Neuronal stem cell (in vitro differentiated cells): Measurements from ENCODE around the gene MTFP1. TPM values are rescaled to one million over a fixed set of nuclear protein-coding genes. Genes with fewer than 3 reads are reported as not detected.

Experiments used
- DNase-seq: peaks from one replicate; pipeline ENCODE4 v3.0.0-alpha.2; 2013; ENCODE audit warnings: low spot score
- H2AFZ ChIP-seq: one replicate; pipeline ENCODE4 v1.6.1; 2013; ENCODE audit warnings: mild to moderate bottlenecking, low read length, inconsistent platforms
- H2AK5ac ChIP-seq: 2 replicates; pipeline ENCODE4 v1.6.1; 2013; ENCODE audit warnings: low read depth, mild to moderate bottlenecking, inconsistent platforms, low read length, moderate library complexity, mixed read lengths
- H2BK120ac ChIP-seq: 2 replicates; pipeline ENCODE4 v1.6.1; 2013; ENCODE audit warnings: low read depth, mild to moderate bottlenecking, inconsistent platforms, low read length, moderate library complexity, mixed read lengths
- H2BK12ac ChIP-seq: one replicate; pipeline ENCODE4 v1.6.1; 2013; ENCODE audit warnings: low read length, inconsistent platforms
- H2BK15ac ChIP-seq: 2 replicates; pipeline ENCODE4 v1.6.1; 2013; ENCODE audit warnings: mild to moderate bottlenecking, low read length, inconsistent platforms, mixed read lengths
- H2BK5ac ChIP-seq: one replicate; pipeline ENCODE4 v1.6.1; 2013; ENCODE audit warnings: inconsistent platforms, mild to moderate bottlenecking, low read length, moderate library complexity
- H3K14ac ChIP-seq: one replicate; pipeline ENCODE4 v1.6.1; 2013; ENCODE audit warnings: low read length, inconsistent platforms
- H3K18ac ChIP-seq: 2 replicates; pipeline ENCODE4 v1.6.1; 2013; ENCODE audit warnings: low read length, inconsistent platforms
- H3K23ac ChIP-seq: 2 replicates; pipeline ENCODE4 v1.6.1; 2013; ENCODE audit warnings: low read depth, mild to moderate bottlenecking, mixed read lengths, low read length, inconsistent platforms; ENCODE audit not compliant: poor library complexity
- H3K27ac ChIP-seq: replicated peaks from 3 replicates; pipeline ENCODE4 v1.5.1; 2013; ENCODE audit warnings: low read length, inconsistent platforms
- H3K27me3 ChIP-seq, 3 experiments: 2 replicates each; pipeline ENCODE4 v1.6.1; 2013; ENCODE audit warnings: low read length in 3 of 3, mild to moderate bottlenecking in 2 of 3, inconsistent platforms in 1 of 3, low read depth in 1 of 3, mixed read lengths in 1 of 3, moderate library complexity in 1 of 3; ENCODE audit not compliant: control insufficient read depth in 3 of 3, insufficient read depth in 3 of 3
- H3K36me3 ChIP-seq, 2 donors: replicated peaks in 1 of 2; 2 replicates each; pipeline ENCODE4 v1.6.1; 2013; ENCODE audit warnings: low read length in 2 of 2; ENCODE audit not compliant: control insufficient read depth in 2 of 2, insufficient read depth in 2 of 2
- H3K4ac ChIP-seq: 2 replicates; pipeline ENCODE4 v1.6.1; 2013; ENCODE audit warnings: inconsistent platforms, mild to moderate bottlenecking, low read length, moderate library complexity
- H3K4me1 ChIP-seq, 2 donors: 1 replicate in 1 of 2; 2 replicates in 1 of 2; pipeline ENCODE4 v1.6.1; 2013; ENCODE audit warnings: low read length in 2 of 2, low read depth in 1 of 2; ENCODE audit not compliant: control insufficient read depth in 2 of 2, insufficient read depth in 1 of 2
- H3K4me2 ChIP-seq: one replicate; pipeline ENCODE4 v1.6.1; 2013; ENCODE audit warnings: mild to moderate bottlenecking, low read length, inconsistent platforms; ENCODE audit not compliant: insufficient read depth, poor library complexity, severe bottlenecking
- H3K4me3 ChIP-seq, 2 donors: 2 replicates each; pipeline ENCODE4 v1.5.1; 2013; ENCODE audit warnings: low read length in 2 of 2, mild to moderate bottlenecking in 2 of 2, inconsistent platforms in 1 of 2, moderate library complexity in 1 of 2
- H3K79me1 ChIP-seq: one replicate; pipeline ENCODE4 v1.6.1; 2013; ENCODE audit warnings: low read depth, mild to moderate bottlenecking, inconsistent platforms, low read length, moderate library complexity
- H3K9ac ChIP-seq: one replicate; pipeline ENCODE4 v1.6.1; 2013; ENCODE audit warnings: mild to moderate bottlenecking, low read depth, low read length, inconsistent platforms; ENCODE audit not compliant: poor library complexity
- H3K9me3 ChIP-seq, 2 donors: replicated peaks in 1 of 2; 2 replicates each; pipeline versions ENCODE3 to v1.6.1; 2013; ENCODE audit warnings: low read length in 2 of 2, mild to moderate bottlenecking in 2 of 2, inconsistent platforms in 1 of 2, low read depth in 1 of 2, mixed read lengths in 1 of 2, moderate library complexity in 1 of 2; ENCODE audit not compliant: control insufficient read depth in 2 of 2, insufficient read depth in 1 of 2
- H4K8ac ChIP-seq: one replicate; pipeline ENCODE4 v1.6.1; 2013; ENCODE audit warnings: low read depth, mild to moderate bottlenecking, inconsistent platforms, low read length, moderate library complexity
- H4K91ac ChIP-seq: one replicate; pipeline ENCODE4 v1.6.1; 2013; ENCODE audit warnings: low read length, low read depth, mild to moderate bottlenecking, inconsistent platforms; ENCODE audit not compliant: poor library complexity
- WGBS, 2 donors: extraction: QIAGEN DNeasy Blood & Tissue Kit; methylation state at CpG; one replicate each; pipeline ENCODE4 v1.1.7; 2013; ENCODE audit warnings: missing lambda C conversion rate in 2 of 2, mixed read lengths in 1 of 2; ENCODE audit not compliant: insufficient read length in 2 of 2, insufficient replicate concordance in 1 of 2; ENCODE audit errors: extremely low coverage in 2 of 2; 5-methylcytosine and 5-hydroxymethylcytosine counted together
- polyA plus RNA-seq, 2 experiments: library from polyadenylated mRNA; stranded (reverse); fragments of 200-250 nt; gene quantifications; one replicate each; pipeline ENCODE4 v1.2.3, GENCODE V29; 2013

MTFP1 gene, protein sequence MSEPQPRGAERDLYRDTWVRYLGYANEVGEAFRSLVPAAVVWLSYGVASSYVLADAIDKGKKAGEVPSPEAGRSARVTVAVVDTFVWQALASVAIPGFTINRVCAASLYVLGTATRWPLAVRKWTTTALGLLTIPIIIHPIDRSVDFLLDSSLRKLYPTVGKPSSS
- polyA plus RNA-seq (2013, experiment 1 of 2): 14.0 TPM
- polyA plus RNA-seq (2013, experiment 2 of 2): 14.3 TPM

DNA sequence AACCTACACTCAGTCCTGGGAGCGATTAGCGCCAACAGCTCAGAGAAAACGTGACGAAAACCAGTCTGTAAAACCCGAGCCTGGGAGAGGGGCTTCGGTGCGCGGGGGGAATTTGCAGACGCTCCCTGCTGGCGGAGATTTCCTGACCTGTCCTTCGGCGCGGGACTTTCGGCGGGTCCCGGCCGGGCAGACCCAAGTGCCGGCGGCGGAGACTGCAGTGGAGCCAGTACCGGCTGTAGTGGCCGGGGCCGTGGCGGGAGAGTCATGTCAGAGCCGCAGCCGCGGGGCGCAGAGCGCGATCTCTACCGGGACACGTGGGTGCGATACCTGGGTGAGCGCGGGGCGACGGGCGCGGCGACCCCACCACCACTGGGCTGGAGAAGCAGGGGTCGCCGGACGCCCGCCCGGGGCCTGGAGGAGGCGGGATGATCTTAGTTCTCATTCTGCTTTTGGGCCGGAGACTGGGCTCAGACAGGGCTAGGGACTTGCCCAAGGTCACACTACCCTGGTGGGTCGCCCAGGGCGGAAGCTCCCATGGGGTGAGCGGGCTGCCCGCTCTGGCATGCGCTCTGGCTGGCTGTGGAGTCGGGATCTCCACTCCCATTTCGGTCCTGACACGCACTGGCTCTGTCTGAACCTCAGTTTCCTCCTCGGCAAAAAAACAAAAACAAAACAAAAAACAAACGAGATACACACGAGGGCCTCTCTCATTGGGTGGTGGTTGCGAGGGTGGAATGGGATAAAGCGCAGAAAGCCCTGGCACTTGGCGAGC is at the start of gene MTFP1:
MTFP1 (plus strand) TSS at position 153 of the 772 bp plus-strand sequence; CDS start at position 265, 112 bp downstream.
- Histone ChIP-seq H2BK120ac (no peak within 1 kb of the TSS), H2AFZ (peak within 1 kb of the TSS; percentile 85), H3K27ac (no peak within 1 kb of the TSS), H2AK5ac (peak within 1 kb of the TSS; percentile 26), H4K91ac (no peak within 1 kb of the TSS), H3K4ac (no peak within 1 kb of the TSS), H3K79me1 (peaks cover 2% of the 10 kb centered on the region), H3K9ac (peak within 1 kb of the TSS; percentile 96), H3K36me3 (peaks cover 1 to 17% of the 10 kb centered on the region in 2 donors), H2BK5ac (no peak within 1 kb of the TSS), H3K4me3 (peak within 1 kb of the TSS; percentile 84 to 90), H3K9me3 (no peaks in the 10 kb centered on the region), H3K18ac (peak within 1 kb of the TSS; percentile 81), H3K23ac (no peak within 1 kb of the TSS), H3K4me2 (peak within 1 kb of the TSS; percentile 73), H2BK12ac (no peak within 1 kb of the TSS), H3K4me1 (peaks cover 21 to 34% of the 10 kb centered on the region in 2 donors), H3K27me3 (no peaks in the 10 kb centered on the region), H3K14ac (no peak within 1 kb of the TSS), H4K8ac (no peak within 1 kb of the TSS), H2BK15ac (peak within 1 kb of the TSS; percentile 41)
- no CpG with 5 or more reads among the region's 61 CpGs for WGBS, 2 donors
- peak; percentile 66 for DNase-seq

DNA sequence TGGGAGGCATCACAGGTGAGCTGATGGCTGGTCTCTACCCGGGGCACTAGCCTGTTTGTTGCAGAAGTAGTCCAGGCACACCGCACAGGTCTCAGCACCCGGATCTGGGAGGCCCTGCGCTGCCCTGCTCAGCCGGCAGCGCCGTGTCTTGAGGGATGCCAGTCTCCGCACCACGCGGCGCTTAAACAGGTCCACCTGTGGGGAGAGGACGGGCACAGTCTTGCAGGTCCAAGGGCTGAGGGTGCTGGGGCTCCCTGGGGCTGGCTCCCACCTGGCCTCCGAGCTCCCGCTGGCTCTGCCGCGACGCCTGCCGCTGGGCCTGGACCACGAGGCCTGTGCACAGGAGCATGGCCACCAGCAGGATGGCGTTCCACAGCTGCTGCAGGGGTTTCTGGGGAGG is 45.6 kb upstream of the MTFP1 start:
- H4K91ac ChIP-seq: no peak overlapping the region
- H3K27me3 ChIP-seq: no peaks in the 10 kb centered on the region

DNA sequence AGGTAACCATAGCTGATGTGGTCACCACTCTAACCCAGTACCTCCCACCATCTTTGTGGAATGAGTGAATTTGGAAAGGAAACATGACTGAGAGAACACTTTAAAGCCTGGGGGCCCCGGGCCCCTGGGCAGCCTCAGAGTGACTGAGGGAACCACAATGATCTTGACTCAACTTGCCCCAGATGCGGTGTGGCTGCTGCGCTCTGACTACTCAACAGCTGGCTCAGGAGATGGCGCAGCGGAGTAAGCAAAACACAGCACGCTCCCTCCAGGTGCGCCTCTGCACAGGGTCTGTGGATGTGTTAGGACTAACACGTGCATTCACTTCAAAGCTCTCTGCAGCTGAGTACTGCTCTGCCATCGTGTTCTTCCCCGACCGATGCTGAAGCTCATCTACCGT is 44.3 kb upstream of the MTFP1 start:
- Histone ChIP-seq H4K8ac (no peak overlapping the region), H3K9me3 (peaks cover 0 to 3% of the 10 kb centered on the region in 2 donors), H3K4me3 (no peak overlapping the region), H3K4me1 (no peaks in the 10 kb centered on the region), H3K23ac (no peak overlapping the region), H4K91ac (no peak overlapping the region), H3K9ac (no peak overlapping the region), H2BK120ac (no peak overlapping the region), H3K18ac (no peak overlapping the region), H3K4me2 (no peak overlapping the region), H2BK12ac (no peak overlapping the region), H2AK5ac (no peak overlapping the region), H3K36me3 (peaks cover 24 to 60% of the 10 kb centered on the region in 2 donors), H3K27me3 (no peaks in the 10 kb centered on the region), H2BK15ac (no peak overlapping the region), H2AFZ (no peak overlapping the region), H3K14ac (no peak overlapping the region), H3K27ac (no peak overlapping the region), H2BK5ac (no peak overlapping the region), H3K4ac (no peak overlapping the region), H3K79me1 (no peaks in the 10 kb centered on the region)
- no CpG with 5 or more reads among the region's 12 CpGs for WGBS, 2 donors
- no peak for DNase-seq

More for the DNA sequence above, 45.6 kb upstream of the MTFP1 start:
- no peak for DNase-seq
- no peak overlapping the region for H2BK120ac ChIP-seq
- H3K4me2 ChIP-seq: no peak overlapping the region
- H3K14ac ChIP-seq: no peak overlapping the region
- no peak overlapping the region for H3K27ac ChIP-seq
- no peak overlapping the region for H3K23ac ChIP-seq
- no peak overlapping the region for H2AK5ac ChIP-seq
- H3K4ac ChIP-seq: no peak overlapping the region
- no peaks in the 10 kb centered on the region for H3K4me1 ChIP-seq
- no peak overlapping the region for H4K8ac ChIP-seq
- H3K9ac ChIP-seq: no peak overlapping the region
- H3K4me3 ChIP-seq: no peak overlapping the region
- H2BK12ac ChIP-seq: no peak overlapping the region
- no peak overlapping the region for H3K18ac ChIP-seq
- H2BK15ac ChIP-seq: no peak overlapping the region
- no peaks in the 10 kb centered on the region for H3K79me1 ChIP-seq
- H2BK5ac ChIP-seq: no peak overlapping the region
- WGBS, 2 donors: no CpG with 5 or more reads among the region's 20 CpGs
- H3K9me3 ChIP-seq: peaks cover 0 to 3% of the 10 kb centered on the region in 2 donors
- peaks cover 26 to 63% of the 10 kb centered on the region in 2 donors for H3K36me3 ChIP-seq
- H2AFZ ChIP-seq: no peak overlapping the region

DNA sequence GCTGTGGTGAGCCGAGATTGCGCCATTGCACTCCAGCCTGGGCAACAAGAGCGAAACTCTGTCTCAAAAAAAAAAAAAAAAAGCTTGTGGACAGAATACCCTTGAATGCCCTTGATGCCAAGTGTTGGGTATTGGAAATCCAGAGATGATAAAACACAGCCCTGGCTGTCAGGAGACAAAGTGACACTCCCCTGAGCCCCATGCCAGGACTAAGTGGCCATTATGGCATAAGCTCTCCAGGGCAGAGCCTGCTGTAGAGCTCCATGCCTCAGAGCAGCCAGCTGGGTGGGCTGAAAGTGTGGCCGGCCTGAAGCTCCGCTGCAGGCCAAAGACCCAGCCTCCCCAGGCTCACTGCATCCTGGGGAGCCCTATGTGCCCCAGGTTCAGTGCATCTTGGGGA is 43.2 kb upstream of the MTFP1 start:
- Histone ChIP-seq H3K4me2 (no peak overlapping the region), H3K27me3 (no peaks in the 10 kb centered on the region), H3K23ac (no peak overlapping the region), H4K8ac (no peak overlapping the region), H2BK5ac (no peak overlapping the region), H2AK5ac (no peak overlapping the region), H3K18ac (no peak overlapping the region), H3K79me1 (no peaks in the 10 kb centered on the region), H2BK12ac (no peak overlapping the region), H3K4ac (no peak overlapping the region), H3K4me1 (peaks cover 2 to 3% of the 10 kb centered on the region in 2 donors), H3K36me3 (peaks cover 24 to 51% of the 10 kb centered on the region in 2 donors), H4K91ac (no peak overlapping the region), H3K4me3 (no peak overlapping the region), H2BK120ac (no peak overlapping the region), H3K27ac (no peak overlapping the region), H2AFZ (no peak overlapping the region), H3K9me3 (peaks cover 0 to 3% of the 10 kb centered on the region in 2 donors), H3K14ac (no peak overlapping the region), H2BK15ac (no peak overlapping the region), H3K9ac (no peak overlapping the region)
- no CpG with 5 or more reads among the region's 5 CpGs for WGBS, 2 donors
- DNase-seq: no peak
